ENCODE data around the gene AUNIP. TPM values are rescaled to one million over a fixed set of nuclear protein-coding genes. Genes with fewer than 3 reads are reported as not detected.

Gene AUNIP
- total and polyA plus RNA-seq, 2 experiments from 2014 or later: 20.9 to 21.9 TPM

GRCh38 chr1:25890239-25891034, 31.2 kb upstream of the AUNIP start:
- ATAC-seq (no peak), DNase-seq (ENCODE audit: low spot score) (no peak)
- Histone ChIP-seq H4K20me1 (replicated peaks; ENCODE audit: insufficient read depth) (no peaks in the 10 kb centered on the region), H3K27ac (ENCODE audit: low read depth) (no peak overlapping the region), H3K4me2 (no peak overlapping the region), H3K4me3 (no peak overlapping the region), H2AFZ (no peak overlapping the region), H3K79me2 (replicated peaks; ENCODE audit: insufficient read depth) (no peaks in the 10 kb centered on the region), H3K27me3 (ENCODE audit: insufficient read depth) (no peaks in the 10 kb centered on the region), H3F3A (replicated peaks; ENCODE audit: low read depth) (no peaks in the 10 kb centered on the region), H3K36me3 (ENCODE audit: insufficient read depth) (no peaks in the 10 kb centered on the region), H3K9me2 (ENCODE audit: insufficient read depth) (no peaks in the 10 kb centered on the region), H3K4me1 (ENCODE audit: insufficient read depth) (peaks cover 21% of the 10 kb centered on the region)
- H3K9me3 Mint-ChIP-seq: no peaks in the 10 kb centered on the region
- no peak overlapping the region for H3K4me3 Mint-ChIP-seq
- H3K4me1 Mint-ChIP-seq: peaks cover 26% of the 10 kb centered on the region
- no peak overlapping the region for H3K27ac Mint-ChIP-seq
- peaks cover 9% of the 10 kb centered on the region for H3K27me3 Mint-ChIP-seq (ENCODE audit: insufficient read depth, low read depth, poor library complexity)
- 0 out of 3 replicates have a peak, but pooled peaks cover 3% of the 10 kb centered on the region for H3K36me3 Mint-ChIP-seq (ENCODE audit: low read depth)
- TF ChIP-seq ZNF331 (CRISPR knock-in tag; IDR thresholded peaks at IDR 0.05; ENCODE audit: low read depth) (no peak), STAT1 (IDR thresholded peaks at IDR 0.05; ENCODE audit: unreplicated experiment) (no peak), ZNF114 (CRISPR knock-in tag; IDR thresholded peaks at IDR 0.05) (no peak), EZH2phosphoT487 (IDR thresholded peaks at IDR 0.05; ENCODE audit: unreplicated experiment) (no peak), CTCF (conservative IDR thresholded peaks at IDR 0.05; ENCODE audit: low read depth in 2 of 2) (no peak), JUNB (IDR thresholded peaks at IDR 0.05; ENCODE audit: unreplicated experiment) (no peak), ETS1 (IDR thresholded peaks at IDR 0.05) (no peak), NANOG (IDR thresholded peaks at IDR 0.05; ENCODE audit: borderline replicate concordance) (no peak), CREB1 (CRISPR knock-in tag; IDR thresholded peaks at IDR 0.05; ENCODE audit: low read depth) (no peak)

GRCh38 chr1:25889470-25889869, 30.2 kb upstream of the AUNIP start:
- H3K27ac ChIP-seq (ENCODE audit: low read depth): no peak overlapping the region
- Mint-ChIP-seq H3K9me3 (no peaks in the 10 kb centered on the region), H3K27me3 (ENCODE audit: insufficient read depth, low read depth, poor library complexity) (peaks cover 9% of the 10 kb centered on the region), H3K4me1 (peaks cover 23% of the 10 kb centered on the region; the same call in 2 of the 3 replicates), H3K4me3 (no peak overlapping the region), H3K27ac (no peak overlapping the region), H3K36me3 (ENCODE audit: low read depth) (no peaks in the 10 kb centered on the region)
- no peaks in the 10 kb centered on the region for H3K36me3 ChIP-seq (ENCODE audit: insufficient read depth)
- TF ChIP-seq CTCF (conservative IDR thresholded peaks at IDR 0.05; ENCODE audit: low read depth in 2 of 2) (peak; percentile 13 to 15; a peak in 2 of 4 replicates), EZH2 (IDR thresholded peaks at IDR 0.05; ENCODE audit: low read depth, unreplicated experiment) (no peak), STAT1 (IDR thresholded peaks at IDR 0.05; ENCODE audit: unreplicated experiment) (no peak)
- no peaks in the 10 kb centered on the region for H4K20me1 ChIP-seq (replicated peaks; ENCODE audit: insufficient read depth)
- H3F3A ChIP-seq (replicated peaks; ENCODE audit: low read depth): no peaks in the 10 kb centered on the region
- H3K79me2 ChIP-seq (replicated peaks; ENCODE audit: insufficient read depth): no peaks in the 10 kb centered on the region
- H2AFZ ChIP-seq: no peak overlapping the region
- peak; percentile 33 for DNase-seq (ENCODE audit: low spot score)
- H3K27me3 ChIP-seq (ENCODE audit: insufficient read depth): no peaks in the 10 kb centered on the region
- H3K9me2 ChIP-seq (ENCODE audit: insufficient read depth): no peaks in the 10 kb centered on the region
- peaks cover 21% of the 10 kb centered on the region for H3K4me1 ChIP-seq (ENCODE audit: insufficient read depth)
- ATAC-seq: no peak
- H3K4me2 ChIP-seq: no peak overlapping the region
- no peak overlapping the region for H3K4me3 ChIP-seq

All from GM23338 (cell line).